ACHN (cell line): ENCODE measurements around the gene TMOD4.

ENCODE experiments used
- DNase-seq: peaks from one replicate; pipeline ENCODE4 v3.0.0-alpha.2; 2015
- in situ Hi-C: cut with HindIII; loops from 2 replicates; pipeline ENCODE4 v1.10.0; 2017; ENCODE audit warnings: low sequenced_read_pairs, low pct_ligation_motif_present, low pct_unique_long_range_greater_than_20kb

TMOD4 gene

DNA sequence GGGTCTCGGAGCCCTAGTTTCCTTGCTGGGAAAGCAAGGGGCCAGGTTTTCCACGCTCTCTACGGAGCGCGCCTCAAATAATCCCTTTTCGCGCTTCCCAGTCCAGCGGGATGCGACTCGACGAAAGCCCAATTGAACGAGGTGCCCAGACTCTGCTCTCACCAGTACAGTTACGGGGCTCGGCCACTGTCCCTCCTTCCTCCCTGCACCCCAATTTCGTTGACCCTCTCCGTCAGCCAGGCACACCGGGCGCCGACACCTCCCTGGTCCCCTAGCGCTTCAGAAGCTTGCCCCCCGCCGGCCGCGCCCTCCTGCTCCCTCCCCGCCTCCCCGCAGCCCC is 29.7 kb downstream of the TMOD4 start:
- DNase-seq, result no peak
- in situ Hi-C loops, result no loop called here

DNA sequence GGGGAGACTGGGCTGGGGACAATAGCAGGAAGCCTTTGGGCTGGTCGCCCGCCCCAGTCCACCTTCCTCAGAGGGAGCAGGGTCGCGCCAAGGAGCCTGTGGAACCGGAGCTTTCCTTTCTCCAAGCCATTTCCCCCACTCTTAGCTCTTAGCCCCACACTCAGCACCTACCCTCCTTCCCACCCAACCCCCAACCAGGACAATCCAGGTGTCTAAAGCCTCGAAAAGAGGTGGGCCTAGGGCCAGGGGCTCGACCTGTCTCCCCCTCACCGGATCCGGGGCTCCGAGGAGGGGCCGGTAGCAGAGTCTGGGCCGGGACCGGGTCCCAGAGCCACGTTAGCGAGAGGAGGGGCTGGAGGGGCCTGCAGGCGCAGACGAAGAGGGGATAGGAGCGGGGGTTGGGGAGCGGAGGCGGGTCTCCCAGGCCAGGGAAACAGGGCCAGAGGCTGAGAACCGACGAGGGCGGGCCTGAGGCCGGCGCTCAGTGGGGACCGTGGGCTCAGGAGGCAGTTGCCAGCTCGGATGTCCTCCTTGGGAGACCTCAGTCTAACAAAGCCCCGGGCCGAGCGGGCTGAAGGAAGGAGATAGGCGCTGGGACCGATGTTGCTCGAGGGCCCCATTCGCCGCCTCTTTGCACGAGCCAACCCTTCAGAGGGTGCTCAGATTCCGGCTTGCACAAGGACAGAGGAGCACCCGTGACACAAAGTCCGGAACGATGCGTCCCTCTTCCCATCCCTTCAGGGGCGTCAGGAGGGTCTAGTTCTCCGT is 30.3 kb downstream of the TMOD4 start:
- in situ Hi-C loops, result no loop called here
- no peak for DNase-seq

DNA sequence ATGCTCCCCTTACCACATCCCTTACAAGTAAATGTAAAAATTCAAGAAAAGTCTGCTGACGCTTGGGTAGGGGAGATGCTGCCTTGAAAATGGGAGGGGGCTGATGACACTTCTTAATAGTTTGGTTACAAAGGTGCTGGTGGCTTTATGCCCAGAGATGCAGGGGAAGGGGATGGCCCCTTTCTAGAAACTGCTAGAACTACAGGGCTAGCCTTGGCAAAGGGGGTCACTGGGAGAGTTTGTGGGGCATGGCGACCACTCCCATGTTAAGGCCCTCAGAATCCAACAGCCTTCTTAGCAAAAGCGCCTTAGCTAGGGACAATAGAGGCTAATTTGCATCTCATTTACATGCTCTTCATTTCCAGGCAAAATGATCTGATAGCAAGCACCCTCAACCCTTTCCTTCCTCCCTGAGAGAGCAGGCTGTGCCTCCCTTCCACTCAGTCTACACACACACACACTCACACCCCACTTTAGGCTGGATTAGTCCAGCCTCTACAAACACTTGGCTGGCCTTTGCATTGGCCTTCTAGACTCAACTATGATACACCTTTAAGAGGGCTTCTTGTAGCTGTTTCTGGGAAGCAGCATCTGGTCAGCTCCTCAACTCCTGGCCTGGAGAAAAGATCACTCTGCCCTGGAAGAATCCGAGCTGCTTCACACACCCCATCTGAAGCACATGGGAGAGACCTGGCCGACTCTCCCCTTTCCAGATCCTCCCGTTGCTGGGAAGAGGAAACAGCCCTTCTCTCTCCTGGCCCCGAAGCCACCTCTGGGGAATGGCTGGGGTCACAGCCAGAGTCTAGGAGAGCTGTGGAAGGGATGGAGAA is 31.1 kb downstream of the TMOD4 start:
- in situ Hi-C loops, result no loop called here
- no peak for DNase-seq

DNA sequence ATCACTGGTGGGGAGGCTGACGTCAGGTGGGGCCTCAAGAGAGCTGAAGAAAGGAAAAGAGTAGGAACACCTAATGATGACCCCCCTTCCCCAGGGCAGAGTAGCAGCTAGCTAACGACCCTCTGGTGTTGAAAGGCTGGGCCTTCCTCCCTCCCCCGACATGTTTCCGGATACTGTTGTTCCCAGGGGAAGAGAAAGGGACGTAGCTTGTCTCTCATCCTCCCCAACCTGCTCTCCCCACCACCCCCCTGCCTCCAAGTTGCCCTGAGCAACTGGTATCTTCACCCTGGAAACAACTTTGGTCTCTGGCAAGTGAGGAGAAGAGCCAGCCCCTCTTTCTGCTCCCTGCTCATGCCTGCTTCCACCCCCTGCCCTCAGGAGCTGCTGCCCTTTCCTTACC is 31.8 kb downstream of the TMOD4 start:
- no peak for DNase-seq
- in situ Hi-C loops, result no loop called here

DNA sequence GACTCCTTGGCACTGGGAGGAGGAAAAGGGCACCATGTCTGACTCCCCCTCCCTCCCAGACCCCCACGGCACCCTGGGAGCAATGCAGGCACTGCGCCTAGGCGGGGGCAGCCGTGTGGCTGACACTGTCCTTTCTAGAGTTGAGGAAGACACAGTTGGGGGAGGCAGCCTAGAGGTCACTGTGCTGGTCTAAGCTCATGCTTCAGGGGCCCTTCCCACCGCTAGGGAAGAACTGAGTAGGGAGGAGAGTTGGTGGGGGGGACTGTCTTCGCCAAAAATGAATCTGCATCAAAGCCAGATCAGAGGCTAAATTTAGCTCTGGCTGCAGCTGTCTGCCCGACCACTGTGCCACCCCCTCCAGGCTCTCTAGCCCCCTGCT is 32.7 kb downstream of the TMOD4 start:
- in situ Hi-C loops, result no loop called here
- no peak for DNase-seq

DNA sequence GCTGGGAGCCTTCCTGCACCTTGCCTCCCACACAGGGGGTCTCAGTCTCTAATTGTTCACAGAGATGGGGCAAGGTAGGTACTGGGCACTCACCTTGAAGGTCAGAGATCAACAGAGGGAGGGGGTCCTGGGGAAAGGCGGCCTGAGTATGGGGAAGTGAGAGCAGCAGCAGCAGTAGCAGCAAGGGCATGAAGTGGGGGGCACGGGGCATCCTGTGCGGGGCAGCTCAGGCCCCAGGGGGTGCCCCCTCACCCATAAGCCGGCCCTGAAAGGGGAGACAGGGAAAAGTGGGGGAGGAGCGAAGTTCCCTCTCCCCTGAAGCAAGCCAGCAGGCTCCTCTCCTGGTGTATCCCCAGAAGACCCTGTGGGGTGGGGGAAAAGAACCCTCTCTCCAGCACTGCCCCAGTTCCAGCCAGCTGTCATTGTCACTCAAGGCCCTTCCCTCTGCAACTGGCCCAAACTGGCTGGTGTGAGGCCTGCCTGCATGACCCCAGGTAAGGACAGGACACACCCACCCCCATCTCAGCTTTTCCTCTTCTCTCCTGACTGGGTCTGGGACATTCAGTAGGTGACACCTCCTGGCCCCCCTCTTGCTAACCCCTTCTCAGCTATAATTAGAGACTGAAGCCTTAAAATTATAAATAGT is 33.2 kb downstream of the TMOD4 start:
- in situ Hi-C loops, result no loop called here
- DNase-seq, result no peak

DNA sequence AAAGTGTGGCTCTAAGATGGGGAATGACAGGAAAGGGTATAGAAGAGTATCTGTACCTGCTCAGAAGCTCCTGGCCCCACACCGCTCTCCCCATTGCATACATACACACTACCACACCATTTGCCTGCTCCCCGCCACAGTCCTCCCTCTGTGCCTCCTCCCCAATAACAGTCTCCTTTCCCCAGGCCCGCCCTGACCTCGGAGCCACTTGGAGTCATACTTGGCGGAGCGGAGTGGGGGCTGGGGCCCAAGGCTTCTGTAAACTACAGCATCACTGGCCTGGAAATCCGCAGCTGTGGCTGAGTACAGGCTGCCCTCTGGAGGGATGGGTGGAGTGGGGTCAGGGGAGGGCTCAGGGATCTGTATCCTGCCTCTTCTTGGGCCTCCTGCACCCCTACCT is 38.0 kb downstream of the TMOD4 start:
- in situ Hi-C loops, result no loop called here
- no peak for DNase-seq

DNA sequence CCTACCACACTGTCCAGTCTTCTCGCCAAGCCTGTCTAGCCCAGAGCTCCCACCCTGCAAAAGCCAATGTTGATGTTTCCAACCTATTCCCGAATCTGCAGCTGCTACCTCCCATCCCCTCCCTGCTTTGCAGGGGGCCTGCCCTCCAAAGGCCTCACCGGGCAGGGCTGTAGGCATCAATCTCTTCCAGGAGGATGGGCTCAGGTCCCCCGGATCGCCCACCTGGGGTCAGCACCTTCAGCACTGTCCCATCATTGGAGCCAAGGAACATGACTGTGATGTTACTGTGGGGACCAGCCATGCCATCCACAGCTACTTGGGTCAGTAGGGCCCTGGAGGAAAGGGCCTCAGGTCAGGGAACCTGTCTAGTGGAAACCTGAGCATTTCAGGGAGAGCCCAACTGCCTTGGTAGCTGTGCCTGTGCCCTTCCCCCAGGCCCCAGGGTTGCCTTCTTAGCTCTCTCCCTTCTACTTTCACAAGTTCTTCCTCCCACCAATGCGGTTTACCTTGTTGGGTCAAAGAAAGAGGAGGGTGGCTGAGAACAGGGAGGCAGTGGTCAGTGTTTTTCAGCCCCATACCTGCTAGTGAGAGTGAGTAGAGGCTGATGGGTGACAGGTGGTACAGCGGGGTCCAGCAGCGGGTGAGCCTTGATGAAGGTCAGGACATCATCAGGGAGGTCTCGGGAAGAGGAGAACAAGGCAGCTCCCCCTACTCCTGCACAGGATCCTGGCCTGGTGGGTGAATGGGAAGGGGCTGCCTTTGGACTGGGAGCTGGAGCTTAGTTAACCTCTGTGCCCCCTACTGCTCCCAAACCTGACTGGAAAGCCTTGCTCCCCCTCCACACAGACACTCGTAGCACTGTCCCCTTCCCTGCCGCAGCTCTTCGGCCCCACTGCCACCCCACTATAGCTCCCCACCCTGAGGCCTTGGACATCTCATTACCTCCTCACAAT is 40.1 kb downstream of the TMOD4 start:
- DNase-seq, result no peak

DNA sequence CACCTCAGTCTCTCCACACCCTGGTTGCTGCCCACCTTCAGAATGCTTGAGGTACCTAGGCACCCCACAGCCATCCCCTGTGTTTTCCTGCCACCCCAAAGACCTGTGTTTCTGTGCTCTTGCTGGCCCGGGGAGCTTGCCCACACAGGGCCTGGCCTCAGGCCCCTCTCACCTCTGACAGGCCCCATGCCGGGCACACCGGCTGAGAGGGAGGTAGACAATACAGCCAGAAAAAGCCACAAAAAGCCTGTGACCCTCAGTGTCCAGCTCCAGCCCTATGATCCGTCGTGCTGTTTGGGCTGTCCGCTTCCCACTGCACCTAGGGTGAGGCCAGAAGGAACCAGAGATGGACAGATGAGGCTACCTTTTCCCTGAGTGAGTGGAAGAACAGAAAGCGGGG is 40.8 kb downstream of the TMOD4 start:
- in situ Hi-C loops, result no loop called here
- no peak for DNase-seq

More for the DNA sequence above, 40.1 kb downstream of the TMOD4 start:
- in situ Hi-C loops, result no loop called here

DNA sequence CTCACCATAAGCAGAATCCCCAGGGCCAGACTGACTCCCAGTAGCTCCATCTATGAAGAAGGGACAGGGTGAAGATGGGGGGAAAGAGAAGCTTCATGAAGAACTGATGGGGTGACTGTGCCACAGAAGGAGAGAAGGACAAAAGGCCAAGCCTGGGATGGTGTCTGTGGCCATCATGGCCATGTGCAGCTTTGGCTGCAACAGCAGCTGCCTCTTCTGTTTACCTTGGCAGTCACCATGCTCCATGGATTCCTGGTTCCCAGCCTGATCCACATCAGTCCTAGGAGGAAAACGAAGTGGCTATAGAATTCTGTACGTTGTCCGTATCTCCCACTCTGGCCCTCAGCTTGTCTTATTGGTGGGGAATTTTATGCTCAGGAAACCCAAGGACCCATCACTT is 41.4 kb downstream of the TMOD4 start:
- DNase-seq, result no peak
- in situ Hi-C loops, result no loop called here

DNA sequence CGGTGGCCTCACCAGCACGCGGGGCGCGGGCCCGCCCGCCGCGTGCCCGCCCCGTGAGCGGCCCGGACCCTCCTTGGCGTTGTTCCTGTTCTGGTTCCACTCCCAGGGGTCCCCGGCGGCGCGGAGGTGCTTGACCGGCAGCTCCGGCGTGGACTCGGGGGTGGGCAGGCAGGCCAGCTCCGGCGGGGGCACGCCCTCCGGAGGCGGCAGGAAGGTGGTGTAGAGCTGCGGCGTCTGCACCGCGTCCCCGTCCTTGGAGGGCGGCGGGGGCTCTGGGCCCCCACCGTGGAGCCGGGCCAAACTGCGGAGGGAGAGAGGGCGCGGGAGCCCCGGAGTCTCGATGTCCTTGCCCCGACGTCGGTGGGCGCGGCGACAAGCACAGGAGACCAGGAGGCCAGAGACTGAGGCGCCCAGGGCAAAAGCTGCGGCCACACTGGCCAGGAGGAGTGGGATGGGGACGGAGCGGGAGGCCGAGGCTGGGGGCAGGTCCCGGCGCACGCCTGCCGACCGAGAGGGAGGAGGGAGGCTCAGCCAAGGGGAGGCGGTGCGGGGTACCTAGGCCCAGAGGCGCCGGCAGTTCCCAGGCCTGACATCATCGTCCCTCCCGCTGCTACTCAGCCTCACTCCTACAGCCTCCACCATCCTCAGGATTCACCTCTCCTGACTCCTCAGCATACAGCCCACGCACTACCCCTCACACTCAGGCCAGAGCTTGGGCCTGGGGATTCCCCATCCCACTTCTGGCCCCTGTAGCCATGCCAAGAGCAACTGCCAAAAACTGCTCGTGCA is 42.6 kb downstream of the TMOD4 start:
- in situ Hi-C loops, result no loop called here
- no peak for DNase-seq

DNA sequence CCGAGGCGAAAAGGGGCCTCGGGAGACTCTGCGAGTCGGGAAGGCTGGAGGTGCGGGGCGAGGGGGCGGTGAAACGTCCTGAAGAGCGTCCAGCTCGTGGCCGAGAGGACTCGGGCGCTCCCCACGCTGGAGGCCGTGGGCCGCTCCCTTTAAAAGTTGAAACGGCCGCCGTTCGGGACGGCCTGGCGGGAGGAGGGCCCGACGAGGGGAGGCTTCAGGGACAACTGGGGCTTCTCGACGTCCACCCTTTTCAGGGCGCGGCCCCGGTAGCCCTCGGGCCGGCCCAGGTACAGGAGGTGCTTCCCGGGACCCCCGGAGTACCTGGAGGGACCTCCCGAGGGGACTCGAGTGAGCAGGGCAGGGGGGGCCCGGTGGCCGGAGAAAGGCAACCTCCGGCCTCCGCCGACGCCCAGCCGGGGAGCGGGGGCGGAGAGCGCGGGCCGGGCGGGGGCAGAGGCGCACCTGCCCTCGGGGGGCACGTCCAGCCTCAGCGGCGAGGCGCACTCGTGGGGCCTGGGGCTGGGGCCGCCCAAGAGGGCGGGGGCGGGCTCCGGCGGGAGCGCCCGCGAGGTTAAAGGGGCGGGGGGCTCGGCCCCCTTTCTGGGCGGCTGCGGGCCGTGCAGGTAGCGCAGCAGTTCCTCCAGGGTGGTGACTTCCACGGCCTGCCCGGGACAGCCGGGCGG is 43.3 kb downstream of the TMOD4 start:
- no peak for DNase-seq
- in situ Hi-C loops, result no loop called here

DNA sequence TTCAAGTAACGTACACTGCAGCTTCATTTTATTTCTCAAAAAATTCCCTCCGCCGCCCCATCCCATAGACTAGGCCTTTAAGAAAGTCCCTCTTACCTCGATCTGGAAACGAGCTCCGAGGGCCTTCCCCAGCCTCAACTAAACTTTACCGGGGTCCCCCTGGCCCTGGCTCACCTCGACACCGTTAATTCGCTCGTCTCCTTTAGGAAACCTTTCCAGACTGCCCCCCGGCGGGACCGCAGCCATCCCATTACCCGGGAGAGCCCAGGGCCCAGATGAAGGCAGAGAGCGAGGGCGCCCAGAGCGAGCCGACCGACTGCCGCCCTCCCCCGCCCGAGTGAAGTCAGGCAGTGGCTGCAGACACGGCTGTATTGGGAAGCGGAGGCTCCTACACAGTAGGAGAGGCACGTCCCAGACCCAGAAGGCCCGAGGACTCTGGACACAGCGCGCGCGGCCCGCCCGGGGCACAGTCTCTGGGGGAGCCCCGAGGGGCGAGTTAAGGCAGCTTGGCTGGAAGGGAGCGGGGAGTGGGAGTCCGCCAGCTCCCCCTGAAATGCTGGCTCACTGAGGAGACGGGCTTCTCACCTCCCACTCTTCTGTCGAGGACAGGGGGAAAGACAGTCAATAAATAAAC is 44.0 kb downstream of the TMOD4 start:
- no peak for DNase-seq
- in situ Hi-C loops, result no loop called here

DNA sequence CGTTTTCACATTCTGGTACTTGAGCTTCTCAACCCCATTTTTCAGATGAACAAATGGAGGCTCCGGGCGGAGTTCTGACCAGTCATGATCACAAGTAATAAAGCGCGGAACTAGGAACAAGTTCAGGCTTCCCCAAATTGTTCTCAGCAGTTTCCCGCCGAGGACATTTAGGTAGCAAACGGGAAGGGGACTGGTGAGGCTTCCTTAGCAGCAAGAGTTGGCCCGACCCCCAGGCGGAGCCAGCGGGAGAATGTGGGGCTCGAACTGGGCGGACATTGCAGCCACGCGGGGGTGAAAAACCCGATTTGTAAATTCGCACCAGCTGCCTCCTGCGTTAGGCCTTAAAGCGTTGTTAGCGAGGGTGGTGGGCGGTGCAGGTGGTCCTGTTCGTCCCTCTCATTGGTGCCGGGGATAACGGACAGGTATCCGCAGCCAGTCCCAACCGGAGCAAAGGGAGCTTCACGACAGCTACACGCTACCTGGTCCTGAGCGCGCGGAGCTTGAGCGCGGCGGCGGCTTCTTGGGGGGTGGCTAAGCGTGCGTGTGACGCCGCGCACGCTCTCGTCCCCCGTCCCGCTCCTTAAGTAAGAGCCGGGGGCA is 44.7 kb downstream of the TMOD4 start:
- no peak for DNase-seq
- in situ Hi-C loops, result no loop called here

DNA sequence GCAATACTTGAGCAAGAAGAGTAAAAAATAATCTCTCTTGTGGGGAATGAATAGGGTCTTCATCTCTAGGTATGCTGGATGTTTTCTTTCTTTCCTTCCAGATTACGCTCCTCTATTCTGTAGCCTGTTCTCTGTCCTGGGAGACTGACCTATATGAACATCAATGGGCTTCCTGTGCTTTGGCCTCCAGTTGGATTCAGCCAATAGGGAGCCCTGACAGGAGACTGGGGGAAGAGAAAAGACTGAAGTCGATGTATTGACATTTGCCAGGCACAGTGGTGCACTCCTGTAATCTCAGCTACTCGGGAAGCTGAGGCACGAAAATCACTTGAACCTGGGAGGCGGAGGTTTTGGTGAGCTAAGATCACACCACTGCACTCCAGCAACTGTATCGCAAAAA is 47.0 kb downstream of the TMOD4 start:
- in situ Hi-C loops, result no loop called here

DNA sequence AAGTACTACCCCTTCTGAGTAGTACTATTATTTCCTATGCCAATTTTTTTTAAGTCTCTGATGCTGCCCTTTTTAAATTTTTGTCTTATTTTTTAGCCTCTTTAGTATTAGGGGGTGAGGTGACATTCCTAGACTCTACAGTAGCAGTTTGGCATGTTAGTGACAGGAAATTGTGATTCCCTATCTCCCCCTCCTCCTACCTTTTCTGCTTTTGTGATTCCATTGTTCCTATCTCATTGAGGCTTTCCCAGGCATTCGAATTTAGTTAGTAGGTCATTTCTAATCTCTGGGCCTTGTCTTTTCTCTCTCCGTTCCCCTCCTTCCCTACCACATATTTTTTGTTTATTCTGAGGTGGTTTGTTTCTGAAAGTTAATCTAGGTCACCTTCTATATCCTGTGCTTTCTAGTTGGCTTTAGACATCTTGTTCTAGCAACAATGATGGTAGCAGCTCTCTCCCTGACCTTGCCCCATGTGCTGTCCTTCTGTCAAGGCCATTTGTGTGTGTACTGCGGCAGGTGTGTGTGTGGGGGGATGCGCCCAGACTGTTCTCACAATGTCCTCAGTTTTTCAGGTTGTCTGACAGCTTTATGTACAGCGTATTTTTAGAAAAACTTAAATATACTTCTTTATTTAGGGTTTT is 50.9 kb downstream of the TMOD4 start:
- in situ Hi-C loops, result no loop called here
- DNase-seq, result no peak

More for the DNA sequence above, 47.0 kb downstream of the TMOD4 start:
- DNase-seq, result no peak
